ENCODE results near the gene HS6ST2. TPM values are rescaled to one million over a fixed set of nuclear protein-coding genes. Genes with fewer than 3 reads are reported as not detected.

Gene HS6ST2
- total RNA-seq, 2 donors from 2014 or later, result 0.85 to 2.0 TPM

- Histone ChIP-seq H3K9ac (ENCODE audit: low read depth in 2 of 2, low read length in 2 of 2) (no peak overlapping the region), H3K27ac (no peak overlapping the region), H3K9me3 (no peaks in the 10 kb centered on the region), H3K4me3 (no peak overlapping the region), H3K4me1 (no peaks in the 10 kb centered on the region), H3K27me3 (no peaks in the 10 kb centered on the region), H3K36me3 (no peaks in the 10 kb centered on the region)
- no peak for DNase-seq
- intact Hi-C loops (cut with DNase I), result no loop called here
- TF ChIP-seq CTCF (IDR thresholded peaks at IDR 0.05), result no peak
Observed at GRCh38 chrX:132940727-132941327, 17.6 kb downstream of the HS6ST2 start.

GRCh38 chrX:132933170-132933569, 25.3 kb downstream of the HS6ST2 start:
- TF ChIP-seq CTCF (IDR thresholded peaks at IDR 0.05), result no peak
- intact Hi-C loops (cut with DNase I), result no loop called here
- H3K9me3 ChIP-seq, result no peaks in the 10 kb centered on the region
- no peak overlapping the region for H3K9ac ChIP-seq (ENCODE audit: low read depth in 2 of 2, low read length in 2 of 2)
- no peaks in the 10 kb centered on the region for H3K36me3 ChIP-seq
- no peak overlapping the region for H3K4me3 ChIP-seq
- DNase-seq, result no peak
- no peak overlapping the region for H3K27ac ChIP-seq
- no peaks in the 10 kb centered on the region for H3K27me3 ChIP-seq
- no peaks in the 10 kb centered on the region for H3K4me1 ChIP-seq

GRCh38 chrX:132924426-132924825, 34.0 kb downstream of the HS6ST2 start:
- H3K36me3 ChIP-seq, result no peaks in the 10 kb centered on the region
- H3K27me3 ChIP-seq, result no peaks in the 10 kb centered on the region
- intact Hi-C loops (cut with DNase I), result no loop called here
- H3K4me3 ChIP-seq, result no peak overlapping the region
- H3K4me1 ChIP-seq, result no peaks in the 10 kb centered on the region
- DNase-seq, result no peak
- no peak overlapping the region for H3K27ac ChIP-seq
- H3K9me3 ChIP-seq, result no peaks in the 10 kb centered on the region
- no peak overlapping the region for H3K9ac ChIP-seq (ENCODE audit: low read depth in 2 of 2, low read length in 2 of 2)
- no peak for TF ChIP-seq CTCF (IDR thresholded peaks at IDR 0.05)

GRCh38 chrX:132918523-132918922, 39.9 kb downstream of the HS6ST2 start:
- Histone ChIP-seq H3K4me1 (no peaks in the 10 kb centered on the region), H3K27me3 (no peaks in the 10 kb centered on the region), H3K4me3 (no peak overlapping the region), H3K9me3 (no peaks in the 10 kb centered on the region), H3K27ac (no peak overlapping the region), H3K36me3 (no peaks in the 10 kb centered on the region), H3K9ac (ENCODE audit: low read depth in 2 of 2, low read length in 2 of 2) (no peak overlapping the region)
- TF ChIP-seq CTCF (IDR thresholded peaks at IDR 0.05), result no peak
- intact Hi-C loops (cut with DNase I), result no loop called here
- DNase-seq, result no peak

- DNase-seq, result no peak
- intact Hi-C loops (cut with DNase I), result no loop called here
Observed at GRCh38 chrX:132916349-132916748, 42.1 kb downstream of the HS6ST2 start.

More at GRCh38 chrX:132916349-132916748, 42.1 kb downstream of the HS6ST2 start:
- Histone ChIP-seq H3K27me3 (no peaks in the 10 kb centered on the region), H3K36me3 (no peaks in the 10 kb centered on the region), H3K9ac (ENCODE audit: low read depth in 2 of 2, low read length in 2 of 2) (no peak overlapping the region), H3K9me3 (no peaks in the 10 kb centered on the region), H3K27ac (no peak overlapping the region), H3K4me3 (no peak overlapping the region), H3K4me1 (no peaks in the 10 kb centered on the region)
- TF ChIP-seq CTCF (IDR thresholded peaks at IDR 0.05), result no peak
